ENCODE results near the gene CHST3. TPM values are rescaled to one million over a fixed set of nuclear protein-coding genes. Genes with fewer than 3 reads are reported as not detected.
"Not testable (repeated sequence)": the region's sequence is repeated elsewhere in the genome, so short reads cannot be mapped to it uniquely, and the experiment has no call there.

CHST3 gene
- total RNA-seq, 4 donors from 2014 or later: 17.9 to 29.3 (median 23.2) TPM

DNA sequence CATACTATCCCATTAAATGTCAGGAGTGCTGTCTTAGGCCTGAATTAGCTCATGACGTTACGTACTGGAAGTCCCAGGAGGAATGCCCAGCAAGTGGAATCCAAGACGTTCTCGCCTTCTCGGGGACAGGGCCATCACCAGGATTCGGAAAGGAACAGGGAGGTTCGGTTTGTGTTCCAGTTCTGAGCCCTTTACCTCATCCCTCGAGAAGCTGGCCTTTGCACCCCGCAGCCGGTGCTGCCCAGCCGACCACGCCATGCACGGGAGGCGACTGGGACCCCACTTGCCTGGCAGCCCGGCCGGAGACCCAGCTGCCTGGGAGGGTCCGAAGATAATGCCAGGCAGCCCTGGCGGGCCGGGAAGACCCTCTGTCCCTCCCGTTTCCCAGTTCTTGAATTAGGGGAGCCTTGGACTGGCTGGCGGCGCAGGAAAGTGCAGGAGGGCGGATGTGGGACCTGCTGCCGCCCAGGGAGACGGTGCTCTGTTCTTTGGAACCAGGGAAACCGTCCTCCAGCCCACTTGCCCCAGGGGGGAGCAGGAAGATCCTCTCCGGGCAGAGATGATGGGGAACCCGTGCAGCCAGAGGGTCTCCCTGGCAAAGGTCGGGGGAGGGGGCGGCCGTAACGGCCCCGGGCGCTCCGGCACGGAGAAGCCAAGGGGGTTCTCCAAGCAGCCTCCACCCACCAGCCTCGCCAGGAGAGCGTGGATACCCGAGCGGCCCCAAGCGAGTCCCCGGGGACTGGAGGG, 671 bp upstream of the CHST3 start:
- Histone ChIP-seq H3K36me3 (no peaks in the 10 kb centered on the region), H3K9me3 (no peaks in the 10 kb centered on the region), H3K4me1 (peaks cover 41% of the 10 kb centered on the region), H3K27ac (peak overlapping the region; percentile 96), H3K4me3 (peak overlapping the region; percentile 77), H3K27me3 (no peaks in the 10 kb centered on the region)
- 19% methylated on average over 22 of the region's 42 CpGs for WGBS
- DNase-seq (ENCODE audit: low spot score in 2 of 2): no peak
- TF ChIP-seq EP300 (IDR thresholded peaks at IDR 0.05): peak; percentile 80
- TF ChIP-seq, protein P1, sequence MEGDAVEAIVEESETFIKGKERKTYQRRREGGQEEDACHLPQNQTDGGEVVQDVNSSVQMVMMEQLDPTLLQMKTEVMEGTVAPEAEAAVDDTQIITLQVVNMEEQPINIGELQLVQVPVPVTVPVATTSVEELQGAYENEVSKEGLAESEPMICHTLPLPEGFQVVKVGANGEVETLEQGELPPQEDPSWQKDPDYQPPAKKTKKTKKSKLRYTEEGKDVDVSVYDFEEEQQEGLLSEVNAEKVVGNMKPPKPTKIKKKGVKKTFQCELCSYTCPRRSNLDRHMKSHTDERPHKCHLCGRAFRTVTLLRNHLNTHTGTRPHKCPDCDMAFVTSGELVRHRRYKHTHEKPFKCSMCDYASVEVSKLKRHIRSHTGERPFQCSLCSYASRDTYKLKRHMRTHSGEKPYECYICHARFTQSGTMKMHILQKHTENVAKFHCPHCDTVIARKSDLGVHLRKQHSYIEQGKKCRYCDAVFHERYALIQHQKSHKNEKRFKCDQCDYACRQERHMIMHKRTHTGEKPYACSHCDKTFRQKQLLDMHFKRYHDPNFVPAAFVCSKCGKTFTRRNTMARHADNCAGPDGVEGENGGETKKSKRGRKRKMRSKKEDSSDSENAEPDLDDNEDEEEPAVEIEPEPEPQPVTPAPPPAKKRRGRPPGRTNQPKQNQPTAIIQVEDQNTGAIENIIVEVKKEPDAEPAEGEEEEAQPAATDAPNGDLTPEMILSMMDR (IDR thresholded peaks at IDR 0.05): no peak
- TF ChIP-seq POLR2A (IDR thresholded peaks at IDR 0.05): no peak
- TF ChIP-seq POLR2AphosphoS5 (IDR thresholded peaks at IDR 0.05): no peak

DNA sequence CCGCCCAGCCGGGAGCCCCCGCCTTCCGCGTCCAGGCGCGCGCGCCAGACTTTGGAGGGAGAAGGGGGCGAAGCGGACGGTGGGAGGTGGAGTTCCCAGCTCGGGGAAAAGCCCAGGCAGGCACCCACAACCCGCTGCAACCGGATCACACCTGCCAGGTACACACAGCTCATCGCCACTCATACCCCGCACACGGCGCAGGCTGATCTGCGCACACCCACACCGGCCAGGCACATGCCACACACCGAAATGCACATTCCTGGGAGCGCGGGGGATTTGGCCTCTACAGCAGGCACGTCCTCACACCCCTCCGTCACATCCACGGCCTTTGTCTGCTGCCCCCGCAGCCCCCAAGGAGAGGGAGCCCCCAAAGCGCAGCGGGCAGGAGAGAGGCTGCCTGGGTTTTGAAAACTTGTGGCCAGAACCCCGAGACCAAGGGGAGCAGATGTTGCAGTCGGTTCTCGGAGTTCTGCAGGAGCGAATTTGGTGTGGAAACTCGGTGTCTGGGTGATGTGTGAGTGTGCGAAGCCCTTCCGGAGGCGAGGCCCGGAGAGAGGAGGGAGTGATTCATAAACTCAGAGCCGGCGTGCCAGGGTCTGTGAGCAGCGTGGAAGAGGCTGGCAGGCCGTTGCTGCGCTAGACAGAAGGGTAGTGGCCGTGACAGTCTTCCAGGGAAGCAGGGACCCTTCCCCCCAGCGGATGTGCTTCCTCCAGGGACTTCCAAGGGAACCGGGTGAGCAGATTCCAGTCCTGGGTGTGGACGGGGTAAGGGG, 734 bp downstream of the CHST3 start:
- Histone ChIP-seq H3K4me3 (peak overlapping the region; percentile 77), H3K4me1 (peaks cover 55% of the 10 kb centered on the region), H3K27ac (peak overlapping the region; percentile 96), H3K36me3 (no peaks in the 10 kb centered on the region), H3K9me3 (no peaks in the 10 kb centered on the region), H3K27me3 (no peaks in the 10 kb centered on the region)
- 4% methylated on average over 36 of the region's 48 CpGs for WGBS
- peak in 1 of 2 donors; percentile 89 for DNase-seq (ENCODE audit: low spot score in 2 of 2)
- peak in 1 of 3 donors; percentile 11 for TF ChIP-seq POLR2AphosphoS5 (IDR thresholded peaks at IDR 0.05)
- TF ChIP-seq EP300 (IDR thresholded peaks at IDR 0.05): no peak

DNA sequence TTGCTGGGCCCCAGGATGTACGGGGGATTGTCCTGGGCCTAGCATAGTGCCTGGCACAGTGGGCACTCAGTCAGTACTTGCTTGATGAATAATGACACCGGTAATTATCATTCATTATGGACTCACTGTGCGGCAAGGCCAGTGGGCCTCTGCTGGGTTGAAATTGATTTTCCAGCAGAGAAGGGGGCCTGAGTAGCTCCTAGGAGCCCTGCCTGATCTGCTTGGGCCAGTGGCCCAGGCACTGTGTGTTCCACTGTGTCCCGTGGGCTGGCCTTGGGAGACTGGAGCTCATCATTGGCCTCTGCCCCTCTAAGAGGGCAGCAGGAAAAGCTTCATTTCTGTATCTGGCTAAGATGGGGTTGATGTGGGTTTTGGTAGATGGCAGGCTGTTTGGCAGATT, 1.4 kb downstream of the CHST3 start:
- TF ChIP-seq POLR2AphosphoS5 (IDR thresholded peaks at IDR 0.05) (no peak), POLR2A (IDR thresholded peaks at IDR 0.05) (no peak), EP300 (IDR thresholded peaks at IDR 0.05) (no peak)
- TF ChIP-seq, protein P1 (IDR thresholded peaks at IDR 0.05): no peak
- 41% methylated on average over 2 of the region's 4 CpGs for WGBS
- H3K27me3 ChIP-seq: no peaks in the 10 kb centered on the region

GRCh38 chr10:71966046-71967004, 2.1 kb downstream of the CHST3 start:
- peak overlapping the region; percentile 96 for H3K27ac ChIP-seq
- H3K36me3 ChIP-seq: no peaks in the 10 kb centered on the region
- peak overlapping the region; percentile 77 for H3K4me3 ChIP-seq
- H3K4me1 ChIP-seq: peaks cover 69% of the 10 kb centered on the region
- H3K27me3 ChIP-seq: no peaks in the 10 kb centered on the region
- no peak for TF ChIP-seq POLR2AphosphoS5 (IDR thresholded peaks at IDR 0.05)
- TF ChIP-seq, protein P1 (IDR thresholded peaks at IDR 0.05): no peak
- no peaks in the 10 kb centered on the region for H3K9me3 ChIP-seq
- 57% methylated on average over 6 of the region's 6 CpGs for WGBS
- no peak for DNase-seq (ENCODE audit: low spot score in 2 of 2)

More for the DNA sequence above, 1.4 kb downstream of the CHST3 start:
- no peaks in the 10 kb centered on the region for H3K36me3 ChIP-seq
- H3K4me1 ChIP-seq: peaks cover 62% of the 10 kb centered on the region
- DNase-seq (ENCODE audit: low spot score in 2 of 2): no peak
- H3K9me3 ChIP-seq: no peaks in the 10 kb centered on the region
- H3K27ac ChIP-seq: peak overlapping the region; percentile 96
- peak overlapping the region; percentile 77 for H3K4me3 ChIP-seq

GRCh38 chr10:71967958-71968357, 3.8 kb downstream of the CHST3 start:
- H3K36me3 ChIP-seq; H3K9me3 ChIP-seq; H3K27ac ChIP-seq; H3K4me3 ChIP-seq; H3K27me3 ChIP-seq; DNase-seq (ENCODE audit: low spot score in 2 of 2): not testable (repeated sequence)
- H3K4me1 ChIP-seq: peaks cover 86% of the 10 kb centered on the region
- WGBS: 76% methylated on average over 8 of the region's 8 CpGs

Data from suprapubic skin (tissue), 4 donors.